ENCODE data around the gene TECPR1.

TECPR1 gene

GRCh38 chr7:98248156-98248555, 3.9 kb downstream of the TECPR1 start:
- DNase-seq, result no peak

- DNase-seq, result no peak
Observed at GRCh38 chr7:98244871-98245270, 7.2 kb downstream of the TECPR1 start.

GRCh38 chr7:98242934-98243333, 9.1 kb downstream of the TECPR1 start:
- no peak for DNase-seq

GRCh38 chr7:98242342-98242741, 9.7 kb downstream of the TECPR1 start:
- DNase-seq, result no peak

- no peak for DNase-seq
Observed at GRCh38 chr7:98241674-98242241, 10.3 kb downstream of the TECPR1 start.

GRCh38 chr7:98240961-98241673, 10.9 kb downstream of the TECPR1 start:
- DNase-seq, result peak in 28 of 58 donors; percentile 2 to 65 (median 13)

GRCh38 chr7:98238976-98239375, 13.1 kb downstream of the TECPR1 start:
- no peak for DNase-seq

- DNase-seq, result no peak
Observed at GRCh38 chr7:98238076-98238475, 14.0 kb downstream of the TECPR1 start.

- no peak for DNase-seq
Observed at GRCh38 chr7:98236355-98237185, 15.5 kb downstream of the TECPR1 start.

GRCh38 chr7:98235901-98236300, 16.1 kb downstream of the TECPR1 start:
- DNase-seq, result no peak

GRCh38 chr7:98234429-98235147, 17.4 kb downstream of the TECPR1 start:
- no peak for DNase-seq

- no peak for DNase-seq
Observed at GRCh38 chr7:98233219-98234070, 18.6 kb downstream of the TECPR1 start.

- no peak for DNase-seq
Observed at GRCh38 chr7:98232799-98233198, 19.2 kb downstream of the TECPR1 start.

- no peak for DNase-seq
Observed at GRCh38 chr7:98232263-98232585, 19.8 kb downstream of the TECPR1 start.

GRCh38 chr7:98231493-98232262, 20.4 kb downstream of the TECPR1 start:
- no peak for DNase-seq

GRCh38 chr7:98230746-98231471, 21.1 kb downstream of the TECPR1 start:
- DNase-seq, result no peak

- no peak for DNase-seq
Observed at GRCh38 chr7:98229991-98230745, 21.9 kb downstream of the TECPR1 start.

GRCh38 chr7:98229441-98229840, 22.6 kb downstream of the TECPR1 start:
- no peak for DNase-seq

- DNase-seq, result no peak
Observed at GRCh38 chr7:98228801-98229200, 23.2 kb downstream of the TECPR1 start.

All from anterior cingulate cortex (tissue), 58 donors.